HG03571 (cell line): ENCODE measurements around the gene ANKFY1.
A peak's percentile ranks its signal among the peaks of the same experiment; 100 is the strongest.

Source experiments
- ATAC-seq: cut with Tn5 transposase; IDR thresholded peaks from one replicate; pipeline ENCODE4 v1.9.1; 2021; ENCODE audit not compliant: unreplicated experiment

ANKFY1 gene

GRCh38 chr17:4263282-4264215 is at the start of gene ANKFY1:
ANKFY1 (minus strand) TSS chr17:4263979; CDS start chr17:4263941, 38 bp downstream.
- peak; percentile 91 for ATAC-seq

- ATAC-seq, result no peak
Measured at GRCh38 chr17:4310354-4311060, 46.7 kb upstream of the ANKFY1 start.

- ATAC-seq, result no peak
Measured at GRCh38 chr17:4309897-4310296, 46.1 kb upstream of the ANKFY1 start.

DNA sequence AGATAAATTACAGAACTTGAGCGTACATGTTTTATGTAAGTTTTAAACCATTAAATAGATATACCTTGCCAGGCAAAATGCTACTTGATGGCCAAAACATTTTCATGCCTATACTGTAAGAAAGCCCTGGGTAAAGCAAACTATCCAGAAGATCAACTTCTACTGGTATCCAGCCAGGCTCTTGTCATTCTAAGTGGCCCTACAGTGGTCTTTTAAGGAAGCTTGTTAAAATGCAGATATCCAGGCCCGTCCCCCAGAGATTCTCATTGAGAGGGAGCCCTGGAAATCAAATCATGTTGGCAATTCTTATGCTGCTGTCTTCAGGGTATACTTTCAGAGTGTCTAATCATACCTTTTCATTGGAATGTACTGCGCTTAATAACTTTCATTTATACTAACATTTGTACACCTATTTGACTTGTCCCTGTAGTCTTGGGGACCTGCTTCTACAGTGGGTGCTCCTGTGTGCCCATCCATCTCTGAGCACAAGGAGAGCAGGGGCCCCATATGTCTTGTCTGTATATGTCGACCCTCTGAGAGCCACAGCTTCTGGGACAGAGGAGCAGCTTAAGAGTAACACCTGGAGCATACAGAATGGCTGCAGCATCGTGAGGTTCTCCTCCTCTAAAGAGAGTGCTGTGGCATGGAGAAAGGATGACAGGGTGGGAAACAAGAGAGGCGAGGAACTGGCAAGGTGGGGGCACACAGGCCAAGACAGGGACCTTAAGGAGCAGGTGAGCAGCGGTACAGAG is 43.6 kb upstream of the ANKFY1 start:
- no peak for ATAC-seq

DNA sequence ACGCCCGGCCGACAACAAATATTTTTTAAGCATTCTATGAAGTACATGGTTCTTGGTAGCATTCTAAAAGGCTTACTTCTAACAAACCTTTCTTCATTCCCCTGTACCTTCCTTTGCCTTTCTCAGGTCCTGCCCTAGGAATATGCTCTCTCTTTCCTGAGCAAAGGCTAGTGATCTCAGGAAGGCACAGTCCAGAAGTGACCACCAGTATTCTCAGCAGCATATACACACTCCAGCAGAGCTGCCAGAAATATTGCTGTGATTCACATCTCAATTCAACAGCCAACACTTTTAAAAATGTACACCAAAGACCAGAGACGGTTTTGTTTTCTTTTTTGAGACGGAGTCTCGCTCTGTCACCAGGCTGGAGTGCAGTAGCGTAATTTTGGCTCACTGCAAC is 41.4 kb upstream of the ANKFY1 start:
- no peak for ATAC-seq

DNA sequence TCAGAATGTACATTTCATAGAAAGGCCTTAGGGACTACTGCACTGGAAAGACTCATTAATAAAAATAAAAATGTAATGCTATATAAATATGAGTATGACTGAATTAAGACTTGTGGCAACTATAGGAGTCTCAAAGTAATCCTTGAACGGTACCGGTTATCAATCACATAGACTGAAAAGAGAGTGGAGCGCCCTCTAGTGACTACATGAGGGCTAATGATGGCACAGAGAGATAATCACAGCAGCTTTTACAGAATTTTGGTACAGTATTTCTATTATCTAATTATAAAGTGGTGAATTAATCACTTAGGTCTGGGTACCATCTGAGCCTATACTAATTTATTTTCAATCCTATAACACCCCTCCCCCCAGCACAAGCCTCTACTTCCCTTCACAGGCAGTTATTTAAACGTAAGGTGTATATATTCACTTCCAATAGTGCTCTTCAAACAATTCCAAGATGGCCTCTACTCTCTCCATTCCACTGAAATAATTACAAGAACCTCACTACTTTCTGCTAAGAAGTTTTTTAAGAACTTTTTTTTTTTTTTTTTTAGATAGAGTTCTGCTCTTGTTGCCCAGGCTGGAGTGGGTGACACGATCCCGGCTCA is 40.7 kb upstream of the ANKFY1 start:
- no peak for ATAC-seq

GRCh38 chr17:4301066-4301465 is 37.3 kb upstream of the ANKFY1 start:
- no peak for ATAC-seq

DNA sequence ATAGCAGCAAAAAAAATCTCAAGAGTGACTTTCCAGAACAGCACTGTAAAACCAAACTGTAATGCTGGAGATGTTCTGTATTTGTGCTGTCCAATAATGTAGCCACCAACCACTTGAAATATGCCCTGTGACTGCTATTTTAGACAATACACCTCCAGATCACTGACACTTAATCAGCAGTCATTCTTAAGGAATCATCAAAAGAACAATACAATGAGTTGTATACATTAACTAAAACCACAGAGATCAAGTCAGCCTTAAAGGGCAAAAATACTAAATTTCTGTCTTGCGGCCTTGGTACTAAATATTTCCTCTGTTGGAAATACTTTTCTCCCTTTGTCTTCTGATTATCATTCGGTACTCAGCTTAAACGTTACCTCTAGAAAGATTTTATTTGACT is 33.6 kb upstream of the ANKFY1 start:
- no peak for ATAC-seq

DNA sequence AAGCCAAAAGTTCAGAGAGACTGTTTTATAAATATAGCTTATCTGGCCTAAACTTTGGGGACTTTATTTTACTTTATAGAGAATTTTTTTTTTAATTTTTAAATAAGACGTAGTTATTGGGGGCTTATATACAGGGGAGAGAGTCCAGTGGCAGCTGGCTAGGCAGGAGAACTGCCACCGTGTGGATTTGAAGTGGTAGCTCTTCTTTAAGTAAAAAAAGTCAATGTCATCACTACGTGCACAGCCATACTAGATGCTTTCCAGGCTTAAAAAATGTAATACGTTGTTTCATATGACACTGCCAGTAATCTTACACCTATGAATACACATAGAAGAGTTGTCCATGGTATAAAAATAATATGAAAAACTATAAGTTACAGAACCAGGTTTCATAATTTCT is 31.9 kb upstream of the ANKFY1 start:
- ATAC-seq, result no peak

DNA sequence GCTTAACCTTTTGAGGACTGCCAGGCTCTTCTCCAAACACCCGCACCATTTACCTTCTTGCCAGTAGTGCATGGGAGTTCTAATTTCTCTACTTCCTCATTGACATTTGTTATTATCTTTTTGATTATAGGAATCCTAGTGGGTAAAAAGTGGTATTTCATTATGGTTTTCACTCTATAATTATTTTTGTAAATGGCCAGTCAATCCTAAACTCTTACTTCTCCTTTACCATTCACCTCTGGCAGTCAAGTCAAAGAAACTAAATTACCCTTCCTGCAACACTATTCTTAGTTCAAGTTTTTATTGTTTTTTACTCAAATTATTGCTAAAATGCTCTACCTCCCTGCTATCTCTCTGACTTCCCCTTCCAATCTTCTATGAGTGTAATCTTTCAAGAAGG is 29.8 kb upstream of the ANKFY1 start:
- ATAC-seq, result no peak

GRCh38 chr17:4287710-4288109 is 23.9 kb upstream of the ANKFY1 start:
- no peak for ATAC-seq

DNA sequence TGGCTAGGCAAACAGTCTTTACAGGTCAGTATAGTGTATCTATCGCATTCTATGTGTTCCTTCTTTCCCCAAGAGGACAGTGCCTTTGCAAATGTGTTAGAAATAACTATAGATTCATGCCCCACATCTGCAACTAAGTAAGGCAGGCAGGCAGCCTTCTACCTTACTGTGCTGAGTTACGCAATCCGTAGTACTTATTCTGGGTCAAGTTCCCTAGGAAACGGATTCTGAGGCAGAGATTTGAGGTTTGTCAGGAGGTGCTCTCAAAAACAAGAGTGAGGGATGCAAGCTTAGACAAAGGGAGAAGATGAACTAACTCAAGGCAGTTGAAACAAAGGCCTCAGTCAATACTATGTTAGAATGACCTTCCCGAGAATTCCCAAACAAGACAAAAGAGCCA is 12.7 kb upstream of the ANKFY1 start:
- no peak for ATAC-seq

DNA sequence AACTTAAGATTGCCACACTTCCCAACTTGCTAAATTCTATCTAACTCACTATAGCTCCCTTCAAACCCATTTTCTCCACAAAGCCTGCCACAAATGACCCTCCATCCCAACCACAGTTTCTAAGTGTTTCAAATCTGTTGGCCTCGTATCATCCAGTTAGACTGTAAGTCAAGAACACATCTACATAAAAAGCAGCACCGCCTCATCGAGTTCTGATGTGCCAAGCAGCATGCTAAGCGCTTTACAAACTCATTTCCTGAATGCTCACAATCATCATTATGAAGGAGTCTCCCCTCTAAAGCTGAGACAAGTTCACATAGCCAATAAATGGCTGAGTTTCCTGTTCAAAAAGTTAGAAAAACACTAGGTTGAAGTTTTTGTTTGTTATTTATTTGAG is 9.2 kb upstream of the ANKFY1 start:
- ATAC-seq, result no peak

DNA sequence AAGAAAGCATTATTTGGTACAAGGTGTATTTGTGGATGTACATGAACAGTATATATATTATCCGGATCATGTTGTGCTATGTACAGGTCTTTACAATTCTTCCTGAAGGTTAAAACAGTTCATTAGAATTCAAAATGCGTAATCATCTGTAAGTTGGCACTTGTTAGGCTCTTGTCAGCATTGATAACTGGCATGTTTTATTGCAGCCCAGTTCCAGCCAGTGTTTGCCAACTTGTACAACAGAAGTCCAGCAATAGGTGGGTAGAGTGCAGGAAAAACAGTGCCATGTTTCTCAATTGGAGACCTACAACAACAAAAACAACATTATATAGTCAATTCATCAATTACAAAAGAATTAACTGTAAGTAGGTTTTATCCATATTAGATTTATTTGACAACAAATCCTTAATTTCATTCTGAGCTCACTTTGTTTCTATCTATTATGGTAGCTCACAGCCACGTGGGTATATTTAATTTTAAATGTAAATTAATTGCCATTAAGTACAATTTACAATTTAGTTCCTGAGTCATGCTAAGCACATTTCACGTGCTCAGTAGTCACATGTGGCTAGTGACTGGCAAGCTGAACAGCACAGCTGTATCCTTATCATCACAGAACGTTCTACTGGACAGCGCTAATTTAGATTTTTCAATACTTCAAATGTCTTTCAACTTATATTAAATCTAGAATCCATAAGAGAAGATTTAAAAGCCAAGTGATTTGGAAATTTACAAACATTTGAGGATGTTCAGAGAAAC is 8.6 kb upstream of the ANKFY1 start:
- ATAC-seq, result no peak

- no peak for ATAC-seq
Measured at GRCh38 chr17:4270736-4271135, 7.0 kb upstream of the ANKFY1 start.

DNA sequence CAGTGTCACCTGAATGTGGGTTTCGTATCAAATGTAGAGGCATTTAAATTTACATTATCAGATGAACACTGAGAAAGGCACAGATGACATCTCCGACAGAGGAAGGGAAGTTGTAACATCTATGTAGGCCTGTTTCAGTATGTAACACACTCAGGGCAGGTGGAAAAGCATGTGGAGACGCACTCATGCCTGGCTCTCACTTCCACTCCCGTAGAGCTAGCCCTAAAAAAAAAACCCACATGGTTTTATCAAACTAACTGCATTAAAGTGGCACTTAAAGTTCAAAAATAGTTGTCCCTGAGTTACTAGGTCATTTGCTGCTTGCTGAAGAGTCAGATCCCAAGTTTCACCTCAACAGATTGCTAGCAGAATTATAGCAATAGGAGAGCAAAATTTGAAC is 6.1 kb upstream of the ANKFY1 start:
- no peak for ATAC-seq

DNA sequence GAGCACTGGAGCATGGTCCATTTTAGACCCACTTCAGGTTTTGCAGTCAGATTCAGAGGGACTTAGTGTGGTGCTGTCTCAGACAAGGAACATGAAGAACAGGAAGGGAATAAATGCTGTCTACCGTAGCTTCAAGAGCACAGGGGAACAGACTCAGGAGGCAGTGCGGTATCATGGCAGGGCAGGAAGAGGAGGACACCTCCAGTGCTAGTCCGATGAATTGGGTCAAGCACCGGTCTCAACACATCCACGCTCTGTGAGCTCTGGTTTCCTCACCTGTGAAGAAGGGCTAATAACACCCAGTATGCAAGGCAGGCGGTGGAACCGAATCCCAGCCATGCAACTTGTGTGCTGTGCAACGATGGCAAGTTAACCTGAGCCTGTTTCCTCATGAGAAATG is 3.6 kb upstream of the ANKFY1 start:
- ATAC-seq, result no peak

- ATAC-seq, result no peak
Measured at GRCh38 chr17:4266550-4266949, 2.8 kb upstream of the ANKFY1 start.

- no peak for ATAC-seq
Measured at GRCh38 chr17:4262703-4263102, 1.1 kb downstream of the ANKFY1 start.

GRCh38 chr17:4261452-4261851 is 2.3 kb downstream of the ANKFY1 start:
- no peak for ATAC-seq
